Measurements from ENCODE around the gene ALDOA.

GRCh38 chr16:30113031-30113710, 47.6 kb downstream of the ALDOA start, which contains the start of gene GDPD3:
- TF ChIP-seq POLR2A (IDR thresholded peaks at IDR 0.05) (no peak), CTCF (IDR thresholded peaks at IDR 0.05) (no peak)
